Stimulated activated CD8-positive, alpha-beta memory T cell treated with anti-CD3 and anti-CD28 coated beads, Interleukin-12 subunit alpha, Interleukin-12 subunit beta, amount 100 ng/mL, for 24 hours (primary cell): ENCODE measurements around the gene NASP.
A peak's percentile ranks its signal among the peaks of the same experiment; 100 is the strongest.
"Not testable (repeated sequence)": the region's sequence is repeated elsewhere in the genome, so short reads cannot be mapped to it uniquely, and the experiment has no call there.

Experiments used
- DNase-seq: peaks from one replicate; pipeline ENCODE4 v3.0.0-alpha.2; 2020; ENCODE audit errors: extremely low read depth

Gene NASP

DNA sequence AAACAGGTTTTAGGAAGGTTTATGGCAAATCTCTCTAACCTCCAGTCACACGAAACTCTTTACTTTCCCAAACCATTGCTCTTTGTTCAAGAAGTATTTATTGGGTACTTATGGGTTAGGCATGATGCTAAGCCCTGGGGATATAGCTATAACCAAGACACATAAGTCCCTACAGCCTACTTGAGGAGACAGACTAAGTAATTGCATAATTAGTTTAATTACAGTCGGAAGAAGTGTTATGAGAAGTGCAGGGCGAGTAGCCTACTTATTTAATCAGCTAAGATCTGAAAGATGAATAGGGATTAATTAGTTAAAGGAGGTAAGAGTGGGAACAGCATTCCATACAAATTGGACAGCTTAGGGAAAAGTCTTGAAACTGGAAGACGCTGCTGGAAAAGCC, 13.2 kb upstream of the NASP start:
- no peak for DNase-seq

GRCh38 chr1:45573231-45573804, 10.5 kb upstream of the NASP start:
- no peak for DNase-seq

DNA sequence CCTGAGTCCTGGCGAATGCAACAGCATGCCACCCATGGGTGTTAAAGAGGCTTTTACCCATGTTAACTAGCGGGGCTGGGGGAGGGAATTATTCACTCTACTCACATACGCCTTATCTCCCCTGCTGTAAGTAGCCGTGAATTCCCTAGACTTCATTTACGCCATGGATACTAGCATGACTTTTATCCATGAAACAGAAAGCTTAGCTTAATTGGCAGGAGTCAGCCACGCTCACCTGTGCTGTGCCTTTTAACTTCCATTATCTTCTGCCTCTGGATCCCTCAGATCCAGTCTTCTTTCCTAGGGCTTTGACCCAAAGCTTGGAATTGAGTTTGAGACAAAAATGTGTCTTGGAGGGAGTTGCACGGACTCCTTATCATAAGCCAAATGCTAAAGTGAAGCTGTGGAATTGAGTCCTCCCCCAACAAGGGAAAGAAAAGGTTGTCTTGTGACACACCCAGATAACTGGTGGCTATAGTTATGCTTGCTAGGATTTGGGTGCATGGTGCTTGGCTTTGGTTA, 9.7 kb upstream of the NASP start:
- no peak for DNase-seq

DNA sequence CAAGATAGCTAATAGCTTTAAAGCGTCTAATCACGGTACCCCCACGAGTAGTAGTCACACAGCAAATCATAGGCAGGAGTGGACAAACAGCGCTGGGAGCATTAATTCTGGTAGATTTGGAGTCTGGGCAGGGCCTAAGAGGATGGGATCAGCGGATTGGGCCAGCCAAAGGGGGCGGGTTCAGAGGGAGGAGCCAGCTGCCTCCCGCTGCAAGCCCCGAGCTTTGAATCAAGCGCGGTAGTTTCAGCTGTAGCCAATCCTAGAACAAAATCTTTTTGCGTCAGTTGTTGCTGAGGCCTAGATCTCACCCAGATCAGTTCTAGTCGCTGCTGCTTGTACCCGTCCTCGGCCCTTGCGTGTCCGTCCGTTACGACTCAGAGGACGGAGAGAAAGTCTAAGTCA, 576 bp upstream of the NASP start:
- peak; percentile 82 for DNase-seq

DNA sequence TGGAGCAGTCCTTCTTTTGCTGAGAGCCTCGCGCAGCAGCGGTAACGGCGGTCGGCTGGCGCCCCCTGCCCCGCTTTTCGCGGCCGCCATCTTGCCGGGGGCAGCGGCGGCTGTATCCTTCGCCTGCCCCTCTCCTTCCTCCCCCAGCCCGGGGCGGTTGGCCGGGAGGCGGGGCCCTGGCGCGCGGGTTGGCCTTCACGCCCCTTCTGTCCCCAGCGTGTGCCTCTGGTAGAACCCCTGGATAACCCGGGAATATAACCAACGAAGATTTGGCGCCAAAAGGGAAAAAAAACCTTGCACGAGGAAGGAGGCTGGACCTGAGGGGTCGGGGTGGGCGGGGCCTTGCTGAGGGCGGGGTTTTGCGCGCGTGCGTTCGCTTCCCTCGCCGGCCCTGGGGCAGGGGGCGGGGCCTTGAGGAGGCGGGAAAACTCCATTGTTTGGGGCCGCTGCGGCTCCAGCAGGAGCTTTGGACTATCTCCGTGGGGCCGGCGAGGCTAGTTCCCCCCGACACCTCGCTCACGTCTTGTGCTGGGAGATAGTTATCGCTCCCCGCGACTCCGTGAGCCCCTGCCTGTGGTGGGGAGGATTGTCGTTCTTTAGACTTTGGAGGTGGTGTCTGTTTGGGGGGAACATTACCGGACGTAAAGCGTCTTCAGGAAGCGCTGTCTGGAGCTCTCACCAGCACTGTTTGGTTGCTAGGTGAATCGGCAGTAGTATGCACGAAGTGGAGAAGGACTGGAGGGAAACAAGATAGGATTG, 689 bp downstream of the NASP start:
- peak; percentile 73 for DNase-seq

DNA sequence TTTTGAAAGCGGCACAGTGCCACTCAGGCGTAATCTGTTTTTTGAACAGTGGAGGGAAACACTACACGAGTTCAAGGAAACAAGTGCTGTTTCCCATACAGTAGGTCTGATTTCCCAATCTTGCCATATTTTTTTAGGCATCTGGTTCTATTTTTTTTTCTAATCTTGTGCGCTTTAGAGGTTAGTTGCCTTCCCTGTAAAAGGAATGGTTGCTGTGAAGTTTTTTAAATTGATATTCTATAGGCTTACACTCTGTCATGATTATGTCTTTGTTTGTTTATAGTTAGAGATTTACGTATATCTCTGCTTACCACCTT, 1.2 kb downstream of the NASP start:
- no peak for DNase-seq

DNA sequence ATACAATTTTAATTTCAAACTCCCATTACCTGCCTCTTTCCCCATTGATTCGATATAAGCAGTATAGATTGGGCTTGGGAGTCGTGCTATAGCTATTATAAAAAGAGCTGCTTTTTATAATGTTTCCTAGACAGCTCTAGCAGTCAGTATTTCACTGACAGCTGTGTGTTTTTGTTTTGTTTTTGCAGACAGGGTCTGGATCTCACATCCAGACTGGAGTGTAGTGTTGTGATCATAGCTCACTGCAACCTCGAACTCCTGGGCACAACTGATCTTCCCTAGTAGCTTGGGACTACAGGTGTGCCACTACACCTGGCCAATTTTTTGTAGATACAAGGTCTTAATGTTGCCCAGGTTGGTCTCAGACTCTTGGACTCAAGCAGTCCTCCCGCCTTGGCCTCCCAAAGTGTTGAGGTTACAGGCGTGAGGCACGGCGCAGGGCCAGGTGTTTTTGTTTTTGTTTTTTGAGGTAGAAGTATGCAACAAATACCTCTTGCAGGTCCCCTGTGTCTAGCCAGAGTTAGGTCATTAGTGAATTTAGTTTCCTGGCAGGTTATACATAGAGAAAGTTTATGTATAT, 1.7 kb downstream of the NASP start:
- DNase-seq: no peak

DNA sequence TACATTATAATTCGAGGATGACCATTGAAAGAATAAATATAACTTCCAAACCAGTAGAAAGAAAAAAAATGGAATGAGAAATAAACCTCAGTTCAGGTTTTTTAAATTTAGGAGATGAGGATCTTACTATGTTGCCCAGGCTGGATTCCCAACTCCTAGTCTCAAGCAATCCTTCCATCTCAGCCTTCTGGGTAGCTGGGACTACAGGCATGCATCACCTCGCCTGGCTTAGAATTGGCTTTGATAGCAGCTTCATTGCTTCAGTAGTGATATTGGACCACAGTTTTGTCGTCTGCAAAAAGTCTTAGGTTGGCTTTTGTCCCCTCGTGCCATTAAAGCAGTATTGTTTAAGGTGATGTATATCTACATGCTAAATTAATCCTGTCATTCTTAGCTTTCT, 2.9 kb downstream of the NASP start:
- no peak for DNase-seq

DNA sequence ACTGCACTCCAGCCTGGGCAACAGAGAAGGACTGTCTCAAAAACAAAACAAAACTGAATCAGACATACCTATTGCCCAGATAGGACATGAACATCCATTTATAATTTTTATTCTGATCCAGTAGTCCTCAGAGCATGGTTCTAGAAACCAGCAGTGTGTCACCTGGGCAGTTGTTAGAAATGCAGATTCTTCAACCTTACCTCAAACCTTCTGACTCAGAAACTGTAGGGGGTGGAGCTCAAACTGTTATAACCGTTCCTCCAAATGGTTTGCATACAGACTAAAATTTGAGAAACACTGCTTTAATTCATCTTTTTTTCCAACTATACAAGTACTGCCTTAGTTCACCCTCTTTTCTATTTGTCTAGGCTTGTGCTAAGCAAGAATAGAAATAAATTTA, 6.0 kb downstream of the NASP start:
- no peak for DNase-seq

GRCh38 chr1:45594412-45594811, 10.6 kb downstream of the NASP start:
- DNase-seq: no peak

DNA sequence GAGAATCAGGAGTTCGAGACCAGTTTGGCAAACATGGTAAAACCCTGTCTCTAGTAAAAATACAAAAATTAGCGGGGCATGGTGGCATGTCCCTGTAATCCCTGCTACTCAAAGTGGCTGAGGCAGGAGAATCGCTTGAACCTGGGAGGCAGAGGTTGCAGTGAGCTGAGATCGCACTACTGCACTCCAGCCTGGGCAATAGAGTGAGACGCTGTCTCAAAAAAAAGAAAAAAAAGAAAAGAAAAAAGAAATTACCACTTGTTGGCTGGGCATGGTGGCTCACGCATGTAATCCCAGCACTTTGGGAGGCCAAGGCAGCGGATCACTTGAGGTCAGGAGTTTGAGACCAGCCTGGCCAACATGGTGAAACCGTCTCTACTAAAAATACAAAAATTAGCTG, 12.9 kb downstream of the NASP start:
- DNase-seq: not testable (repeated sequence)

- DNase-seq: no peak
These were observed 20.4 kb downstream of the NASP start for GRCh38 chr1:45604239-45604638.

GRCh38 chr1:45607404-45608074, 23.7 kb downstream of the NASP start:
- DNase-seq: no peak

DNA sequence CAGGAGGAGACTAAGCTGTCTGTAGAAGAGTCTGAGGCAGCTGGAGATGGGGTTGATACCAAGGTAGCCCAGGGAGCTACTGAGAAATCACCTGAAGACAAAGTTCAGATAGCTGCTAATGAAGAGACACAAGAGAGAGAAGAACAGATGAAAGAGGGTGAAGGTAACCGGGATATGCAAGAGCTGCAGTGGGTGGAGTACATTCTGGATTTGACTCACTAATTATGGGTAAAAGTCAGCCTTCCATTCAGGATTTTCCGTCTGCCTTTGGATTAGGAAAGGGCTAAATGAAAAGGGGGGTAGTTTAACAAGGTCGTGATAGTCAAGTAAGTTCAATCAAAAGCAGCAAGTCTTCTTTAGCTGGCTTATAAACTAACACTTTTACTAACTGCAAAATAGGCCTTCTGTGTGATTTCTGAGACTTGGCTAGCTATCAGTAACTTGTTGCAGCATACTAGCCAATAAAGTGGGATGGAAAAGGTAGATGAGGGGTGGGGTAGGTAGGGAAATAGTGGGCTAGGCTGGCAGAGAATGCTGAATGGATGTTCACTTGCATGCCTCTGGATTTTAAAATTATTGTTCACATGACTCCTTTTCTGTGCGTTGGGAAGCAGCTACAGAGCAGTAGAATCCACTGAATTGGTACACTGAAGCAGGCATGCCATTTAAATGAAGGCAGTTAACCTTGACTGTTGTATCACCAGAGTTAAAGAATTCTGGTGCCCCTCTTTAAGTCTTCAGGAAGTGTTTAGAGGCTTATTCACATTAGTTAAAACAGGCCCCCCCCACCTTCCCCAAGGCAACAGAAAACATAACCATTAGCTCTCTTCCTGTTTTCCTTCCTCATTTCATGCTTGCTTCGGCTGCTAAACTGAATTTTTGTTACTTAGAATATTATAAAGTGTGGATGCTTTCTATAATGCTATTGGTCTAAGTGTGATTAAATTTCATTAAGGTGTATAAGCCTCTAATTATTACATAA, 24.6 kb downstream of the NASP start:
- DNase-seq: no peak

GRCh38 chr1:45610589-45611226, 26.9 kb downstream of the NASP start:
- no peak for DNase-seq

DNA sequence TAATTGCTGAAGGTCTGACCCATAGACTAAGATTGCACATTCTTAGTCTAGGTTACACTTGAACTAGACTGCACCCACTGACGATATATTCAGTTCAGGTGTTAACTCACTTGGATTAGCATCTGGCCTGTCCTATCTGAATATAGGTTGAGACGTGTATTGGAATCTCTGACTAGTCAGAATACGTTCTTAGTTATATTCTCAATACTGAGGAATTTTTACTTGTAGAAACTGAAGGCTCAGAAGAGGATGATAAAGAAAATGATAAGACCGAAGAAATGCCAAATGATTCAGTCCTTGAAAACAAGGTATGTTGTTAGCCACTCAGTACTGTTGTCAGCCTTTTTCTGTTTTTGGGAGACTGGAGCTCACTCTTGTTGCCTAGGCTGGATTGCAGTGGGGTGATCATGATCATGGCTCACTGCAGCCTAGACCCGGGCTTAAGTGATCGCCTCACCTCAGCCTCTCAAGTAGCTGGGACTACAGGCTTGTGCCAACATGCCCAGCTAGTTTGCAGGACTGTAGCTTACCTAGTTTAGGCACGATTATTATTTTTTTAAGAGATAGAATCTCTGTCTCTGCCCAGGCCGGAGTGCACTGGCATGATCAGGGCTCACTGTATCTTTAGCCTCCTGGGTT, 29.2 kb downstream of the NASP start:
- DNase-seq: no peak

DNA sequence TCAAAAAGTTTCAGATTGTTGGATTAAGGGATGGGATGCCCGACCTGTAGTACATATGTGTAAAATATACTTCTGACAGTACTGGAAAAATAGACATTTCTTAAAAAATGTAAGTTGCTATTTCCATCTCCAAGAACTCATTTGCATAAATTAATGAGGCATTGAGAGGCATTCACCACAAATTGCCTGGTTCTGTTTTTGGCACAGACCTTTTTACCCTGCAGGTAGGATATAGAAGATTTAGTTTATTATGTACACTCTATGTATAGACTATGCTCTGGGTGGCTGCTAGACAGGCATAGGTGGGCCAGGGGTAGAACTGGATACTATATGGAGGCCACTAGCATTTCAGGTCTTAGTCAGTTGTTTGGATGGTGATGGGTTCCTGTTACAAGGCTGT, 32.0 kb downstream of the NASP start:
- DNase-seq: no peak

- no peak for DNase-seq
These were observed 33.8 kb downstream of the NASP start for GRCh38 chr1:45617618-45618017.

DNA sequence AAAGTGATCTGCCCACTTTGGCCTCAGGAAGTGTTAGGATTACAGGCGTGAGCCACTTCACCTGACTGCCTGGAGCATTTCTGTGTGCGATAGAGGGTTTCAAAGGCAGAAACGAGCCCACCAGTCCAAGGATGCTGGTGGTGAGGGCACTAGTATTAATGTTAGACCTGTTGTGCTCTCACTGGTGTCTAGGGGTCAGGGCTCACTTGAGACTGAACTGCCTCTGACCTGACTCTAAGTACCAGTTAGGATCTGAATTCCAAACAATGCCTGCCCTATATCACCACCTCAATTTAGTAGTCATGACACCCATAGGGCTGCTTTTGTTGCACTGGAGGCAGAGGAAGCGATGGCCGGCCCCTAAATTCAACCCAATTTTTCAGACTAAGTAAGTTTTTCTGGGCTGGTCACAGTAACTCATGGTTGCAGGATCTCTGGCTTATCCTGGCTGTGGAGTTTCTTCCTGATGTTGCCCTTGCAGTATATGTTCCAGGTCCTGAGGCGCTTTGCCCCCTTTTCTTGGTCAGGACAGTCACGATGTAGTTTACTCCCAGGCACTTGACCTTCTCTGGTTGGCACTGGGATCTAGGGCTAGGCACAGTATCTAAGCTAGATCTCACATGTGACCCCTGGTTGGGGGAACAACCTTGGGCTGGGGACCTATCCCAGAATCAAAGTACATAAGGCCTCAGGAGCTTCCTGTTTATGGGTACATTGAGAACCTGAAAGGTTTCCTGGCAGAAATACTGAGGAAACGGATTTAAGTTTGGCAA, 35.5 kb downstream of the NASP start:
- DNase-seq: no peak
